ENCODE results near the gene LAMA2. TPM values are rescaled to one million over a fixed set of nuclear protein-coding genes. Genes with fewer than 3 reads are reported as not detected.

Gene LAMA2
- total and polyA plus RNA-seq, 2 experiments from 2014 or later = 13.4 to 78.1 TPM

DNA sequence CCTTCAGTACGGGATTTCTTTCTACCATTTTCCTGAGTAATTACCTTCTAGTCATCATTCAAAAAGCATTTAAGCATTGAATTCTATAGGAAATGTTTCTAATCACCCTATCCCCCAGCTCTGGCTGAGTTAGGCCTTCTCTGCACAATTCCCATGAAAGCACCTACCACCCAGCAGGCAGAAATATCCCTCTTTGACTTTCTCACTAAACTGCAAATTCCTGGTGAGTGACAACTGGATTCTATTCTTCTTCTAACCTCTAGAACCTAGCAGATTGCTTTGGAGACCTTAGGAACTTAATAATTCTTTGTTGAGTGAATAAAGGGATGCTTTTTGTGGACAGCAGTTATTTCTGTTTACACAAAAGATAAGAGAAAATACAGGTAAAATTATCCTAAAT lies 328.7 kb downstream of the LAMA2 start:
- H3K27ac ChIP-seq = no peak overlapping the region

GRCh38 chr6:129212081-129212480 lies 329.1 kb downstream of the LAMA2 start:
- H3K27me3 ChIP-seq = no peaks in the 10 kb centered on the region
- no peak overlapping the region for H3K27ac ChIP-seq
- H3K4me1 ChIP-seq (ENCODE audit: low read depth) = no peaks in the 10 kb centered on the region
- peak in 1 of 2 donors; percentile 6 for DNase-seq (ENCODE audit: low read depth in 1 of 2, low spot score in 1 of 2)
- no peaks in the 10 kb centered on the region for H3K36me3 ChIP-seq
- no peak overlapping the region for H3K4me3 ChIP-seq
- TF ChIP-seq CTCF (IDR thresholded peaks at IDR 0.05; ENCODE audit: low read depth, low read length) = no peak
- H3K9me3 ChIP-seq (ENCODE audit: low read depth) = no peaks in the 10 kb centered on the region

More for the DNA sequence above, 328.7 kb downstream of the LAMA2 start:
- no peak for TF ChIP-seq CTCF (IDR thresholded peaks at IDR 0.05; ENCODE audit: low read depth, low read length)
- Histone ChIP-seq H3K4me1 (ENCODE audit: low read depth) (no peaks in the 10 kb centered on the region), H3K27me3 (no peaks in the 10 kb centered on the region), H3K4me3 (no peak overlapping the region), H3K9me3 (ENCODE audit: low read depth) (no peaks in the 10 kb centered on the region), H3K36me3 (no peaks in the 10 kb centered on the region)
- no peak for DNase-seq (ENCODE audit: low read depth in 1 of 2, low spot score in 1 of 2)

DNA sequence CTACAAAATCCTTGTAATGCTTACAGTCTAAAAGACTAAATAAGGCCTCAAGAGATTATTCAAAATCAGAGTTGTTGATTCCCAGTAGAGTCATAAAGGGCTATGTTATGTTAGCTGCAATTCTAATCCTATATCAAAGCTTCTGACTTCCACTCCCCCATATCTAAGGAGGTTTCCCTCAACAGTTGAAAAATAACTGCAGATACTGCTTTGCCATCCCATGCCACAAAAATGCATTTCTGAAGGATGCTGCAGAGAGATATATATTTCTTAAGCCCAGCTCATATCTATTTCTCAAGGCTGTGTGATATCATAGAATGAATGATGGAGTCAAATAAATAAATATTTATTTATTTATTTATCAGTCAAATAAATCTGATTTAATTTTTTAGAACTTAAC lies 332.3 kb downstream of the LAMA2 start:
- no peak overlapping the region for H3K27ac ChIP-seq
- no peaks in the 10 kb centered on the region for H3K36me3 ChIP-seq
- DNase-seq (ENCODE audit: low read depth in 1 of 2, low spot score in 1 of 2) = peak in 1 of 2 donors; percentile 14
- H3K9me3 ChIP-seq (ENCODE audit: low read depth) = no peaks in the 10 kb centered on the region
- no peak overlapping the region for H3K4me3 ChIP-seq
- no peaks in the 10 kb centered on the region for H3K27me3 ChIP-seq
- H3K4me1 ChIP-seq (ENCODE audit: low read depth) = no peaks in the 10 kb centered on the region
- no peak for TF ChIP-seq CTCF (IDR thresholded peaks at IDR 0.05; ENCODE audit: low read depth, low read length)

GRCh38 chr6:129215916-129216520 lies 333.1 kb downstream of the LAMA2 start:
- Histone ChIP-seq H3K27me3 (no peaks in the 10 kb centered on the region), H3K36me3 (no peaks in the 10 kb centered on the region), H3K4me1 (ENCODE audit: low read depth) (no peaks in the 10 kb centered on the region), H3K9me3 (ENCODE audit: low read depth) (no peaks in the 10 kb centered on the region), H3K4me3 (no peak overlapping the region), H3K27ac (no peak overlapping the region)
- DNase-seq (ENCODE audit: low read depth in 1 of 2, low spot score in 1 of 2) = peak in 1 of 2 donors; percentile 15
- TF ChIP-seq CTCF (IDR thresholded peaks at IDR 0.05; ENCODE audit: low read depth, low read length) = no peak

- no peak for TF ChIP-seq CTCF (IDR thresholded peaks at IDR 0.05; ENCODE audit: low read depth, low read length)
- Histone ChIP-seq H3K4me1 (ENCODE audit: low read depth) (no peaks in the 10 kb centered on the region), H3K27ac (no peak overlapping the region), H3K9me3 (ENCODE audit: low read depth) (no peaks in the 10 kb centered on the region), H3K27me3 (no peaks in the 10 kb centered on the region), H3K36me3 (no peaks in the 10 kb centered on the region), H3K4me3 (no peak overlapping the region)
- DNase-seq (ENCODE audit: low read depth in 1 of 2, low spot score in 1 of 2) = no peak
Measured at GRCh38 chr6:129217701-129218100, 334.8 kb downstream of the LAMA2 start.

All from cardiac muscle cell (in vitro differentiated cells and primary cell).